GM12865 (cell line): ENCODE data around the gene FGF11.

Source experiments
- DNase-seq: peaks from one replicate; pipeline ENCODE4 v3.0.0; 2010; ENCODE audit warnings: low read depth
- H3K4me3 ChIP-seq: 2 replicates; pipeline ENCODE4 v1.5.1; 2011; ENCODE audit warnings: mild to moderate bottlenecking, low read depth, low read length, control low read depth
- TF ChIP-seq, protein P1 (sequence below): IDR thresholded peaks from 2 replicates; pipeline ENCODE4 v1.5.1; 2011; ENCODE audit warnings: low read length, control low read depth, low read depth, inconsistent platforms; ENCODE audit not compliant: insufficient read depth; ENCODE audit errors: missing control alignments

The FGF11 gene

DNA sequence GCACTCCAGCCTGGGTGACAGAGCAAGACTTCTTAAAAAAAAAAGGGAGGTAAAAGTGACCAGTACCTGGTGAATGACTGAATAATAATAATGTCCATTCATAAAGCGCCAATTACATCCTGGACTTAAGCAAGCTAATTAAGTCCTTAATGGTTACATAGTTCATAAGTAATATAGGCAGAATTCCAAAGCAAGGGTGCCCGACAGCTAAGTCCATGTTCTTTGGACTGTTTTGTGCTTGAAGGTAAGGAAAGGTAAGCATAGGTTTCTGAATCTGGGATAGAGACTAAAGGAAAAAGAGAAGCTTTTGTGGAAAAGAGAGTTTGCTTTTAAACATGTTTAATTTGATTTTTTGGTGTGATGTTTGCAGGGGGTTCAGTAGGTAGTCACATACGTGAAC, 54.6 kb downstream of the FGF11 start:
- TF ChIP-seq, protein P1, sequence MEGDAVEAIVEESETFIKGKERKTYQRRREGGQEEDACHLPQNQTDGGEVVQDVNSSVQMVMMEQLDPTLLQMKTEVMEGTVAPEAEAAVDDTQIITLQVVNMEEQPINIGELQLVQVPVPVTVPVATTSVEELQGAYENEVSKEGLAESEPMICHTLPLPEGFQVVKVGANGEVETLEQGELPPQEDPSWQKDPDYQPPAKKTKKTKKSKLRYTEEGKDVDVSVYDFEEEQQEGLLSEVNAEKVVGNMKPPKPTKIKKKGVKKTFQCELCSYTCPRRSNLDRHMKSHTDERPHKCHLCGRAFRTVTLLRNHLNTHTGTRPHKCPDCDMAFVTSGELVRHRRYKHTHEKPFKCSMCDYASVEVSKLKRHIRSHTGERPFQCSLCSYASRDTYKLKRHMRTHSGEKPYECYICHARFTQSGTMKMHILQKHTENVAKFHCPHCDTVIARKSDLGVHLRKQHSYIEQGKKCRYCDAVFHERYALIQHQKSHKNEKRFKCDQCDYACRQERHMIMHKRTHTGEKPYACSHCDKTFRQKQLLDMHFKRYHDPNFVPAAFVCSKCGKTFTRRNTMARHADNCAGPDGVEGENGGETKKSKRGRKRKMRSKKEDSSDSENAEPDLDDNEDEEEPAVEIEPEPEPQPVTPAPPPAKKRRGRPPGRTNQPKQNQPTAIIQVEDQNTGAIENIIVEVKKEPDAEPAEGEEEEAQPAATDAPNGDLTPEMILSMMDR, result no peak
- DNase-seq, result no peak

More for the DNA sequence above, 54.6 kb downstream of the FGF11 start:
- no peak overlapping the region for H3K4me3 ChIP-seq
